PFSK-1 (cell line): Measurements from ENCODE around the gene RALY.

Experiments
- POLR2AphosphoS5 ChIP-seq: IDR thresholded peaks from 2 replicates; pipeline ENCODE4 v1.6.1; 2012; ENCODE audit warnings: low read depth, mild to moderate bottlenecking, control low read depth, low read length, moderate library complexity
- SIN3A ChIP-seq: IDR thresholded peaks from 2 replicates; pipeline ENCODE4 v1.6.1; 2012; ENCODE audit warnings: mild to moderate bottlenecking, low read length, moderate library complexity, borderline replicate concordance; ENCODE audit not compliant: insufficient read depth
- TAF1 ChIP-seq: IDR thresholded peaks from 2 replicates; pipeline ENCODE4 v1.6.1; 2012; ENCODE audit warnings: low read length, control low read depth, borderline replicate concordance; ENCODE audit not compliant: insufficient read depth
- TF ChIP-seq, protein P1 (sequence below), 2 experiments: IDR thresholded peaks; 2 replicates each; pipeline versions ENCODE4 v1.6.1 to v1.8.0; 2011 to 2012; ENCODE audit warnings: low read depth in 2 of 2, low read length in 2 of 2, control low read depth in 1 of 2, inconsistent platforms in 1 of 2, mild to moderate bottlenecking in 1 of 2, moderate library complexity in 1 of 2; ENCODE audit not compliant: insufficient read depth in 1 of 2

DNA sequence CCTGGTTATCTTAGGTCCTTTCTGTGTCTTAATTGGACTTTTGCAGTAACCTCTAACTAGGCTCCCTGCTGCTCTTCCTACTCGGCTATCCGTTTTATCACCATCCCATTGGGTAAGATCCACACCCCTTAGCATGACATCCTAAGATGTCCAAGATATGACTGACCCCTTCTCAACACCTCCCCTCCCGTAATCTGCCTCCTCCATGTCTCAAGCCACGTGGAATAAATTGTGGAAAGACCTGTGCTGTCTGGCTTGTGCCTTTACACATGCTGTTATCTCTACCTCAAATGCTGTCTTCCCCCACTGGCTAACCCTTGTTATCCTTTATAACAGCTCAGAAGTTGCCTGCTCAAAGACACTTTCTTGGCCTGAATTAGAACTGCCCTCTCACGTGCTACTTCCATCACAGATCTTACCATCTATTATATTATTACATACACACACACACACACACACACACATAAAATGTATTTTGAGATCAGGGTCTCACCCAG, 91.9 kb downstream of the RALY start:
- no peak for TF ChIP-seq POLR2AphosphoS5
- no peak for TF ChIP-seq TAF1
- no peak for TF ChIP-seq SIN3A
- TF ChIP-seq, protein P1, sequence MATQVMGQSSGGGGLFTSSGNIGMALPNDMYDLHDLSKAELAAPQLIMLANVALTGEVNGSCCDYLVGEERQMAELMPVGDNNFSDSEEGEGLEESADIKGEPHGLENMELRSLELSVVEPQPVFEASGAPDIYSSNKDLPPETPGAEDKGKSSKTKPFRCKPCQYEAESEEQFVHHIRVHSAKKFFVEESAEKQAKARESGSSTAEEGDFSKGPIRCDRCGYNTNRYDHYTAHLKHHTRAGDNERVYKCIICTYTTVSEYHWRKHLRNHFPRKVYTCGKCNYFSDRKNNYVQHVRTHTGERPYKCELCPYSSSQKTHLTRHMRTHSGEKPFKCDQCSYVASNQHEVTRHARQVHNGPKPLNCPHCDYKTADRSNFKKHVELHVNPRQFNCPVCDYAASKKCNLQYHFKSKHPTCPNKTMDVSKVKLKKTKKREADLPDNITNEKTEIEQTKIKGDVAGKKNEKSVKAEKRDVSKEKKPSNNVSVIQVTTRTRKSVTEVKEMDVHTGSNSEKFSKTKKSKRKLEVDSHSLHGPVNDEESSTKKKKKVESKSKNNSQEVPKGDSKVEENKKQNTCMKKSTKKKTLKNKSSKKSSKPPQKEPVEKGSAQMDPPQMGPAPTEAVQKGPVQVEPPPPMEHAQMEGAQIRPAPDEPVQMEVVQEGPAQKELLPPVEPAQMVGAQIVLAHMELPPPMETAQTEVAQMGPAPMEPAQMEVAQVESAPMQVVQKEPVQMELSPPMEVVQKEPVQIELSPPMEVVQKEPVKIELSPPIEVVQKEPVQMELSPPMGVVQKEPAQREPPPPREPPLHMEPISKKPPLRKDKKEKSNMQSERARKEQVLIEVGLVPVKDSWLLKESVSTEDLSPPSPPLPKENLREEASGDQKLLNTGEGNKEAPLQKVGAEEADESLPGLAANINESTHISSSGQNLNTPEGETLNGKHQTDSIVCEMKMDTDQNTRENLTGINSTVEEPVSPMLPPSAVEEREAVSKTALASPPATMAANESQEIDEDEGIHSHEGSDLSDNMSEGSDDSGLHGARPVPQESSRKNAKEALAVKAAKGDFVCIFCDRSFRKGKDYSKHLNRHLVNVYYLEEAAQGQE (IDR thresholded peaks at IDR 0.05; ENCODE audit: insufficient read depth in 1 of 2, low read depth in 2 of 2, low read length in 2 of 2), result no peak
